Activated CD8-positive, alpha-beta T cell treated with anti-CD3 and anti-CD28 coated beads for 36 hours (primary cell): ENCODE data around the gene SYT13. TPM values are rescaled to one million over a fixed set of nuclear protein-coding genes. Genes with fewer than 3 reads are reported as not detected.

ENCODE experiments used
- ATAC-seq: fragments of 200-7000 bp; cut with Tn5 transposase; one replicate; pipeline ENCODE4 v1.10.0; 2021; ENCODE audit warnings: mild to moderate bottlenecking, moderate library complexity
- CTCF ChIA-PET: fragments of 350-600 bp; sonication (Branson Sonifier 250); formaldehyde crosslinking; loops from one replicate; lab custom pipeline; 2021; ENCODE audit warnings: antibody characterized with exemption; lab: Charles Lee
- POLR2A ChIA-PET: fragments of 350-600 bp; sonication (Branson Sonifier 250); formaldehyde crosslinking; loops from one replicate; lab custom pipeline; 2021; ENCODE audit warnings: antibody characterized with exemption; lab: Charles Lee
- DNase-seq: peaks from one replicate; pipeline ENCODE4 v3.0.0-alpha.2; 2020
- H3K27ac Mint-ChIP-seq: one replicate; pipeline ENCODE4 v1.8.0; 2021; ENCODE audit warnings: mild to moderate bottlenecking, mixed read lengths
- H3K27me3 Mint-ChIP-seq: one replicate; pipeline ENCODE4 v1.8.0; 2021; ENCODE audit warnings: mixed read lengths
- H3K36me3 Mint-ChIP-seq: one replicate; pipeline ENCODE4 v1.8.0; 2021; ENCODE audit warnings: low read depth, mixed read lengths
- H3K4me1 Mint-ChIP-seq: one replicate; pipeline ENCODE4 v1.8.0; 2021; ENCODE audit warnings: low read depth, mixed read lengths
- H3K4me3 Mint-ChIP-seq: one replicate; pipeline ENCODE4 v1.8.0; 2021; ENCODE audit warnings: mild to moderate bottlenecking, moderate library complexity, mixed read lengths
- H3K9me3 Mint-ChIP-seq: one replicate; pipeline ENCODE4 v1.8.0; 2021; ENCODE audit warnings: mixed read lengths
- CTCF ChIP-seq: fragments of 200-600 bp; IDR thresholded peaks from one replicate; pipeline ENCODE4 v1.8.0; 2022; ENCODE audit warnings: antibody characterized with exemption, mild to moderate bottlenecking
- intact Hi-C: fragments of 100-400 bp; cut with micrococcal nuclease; formaldehyde crosslinking; loops from one replicate; pipeline ENCODE4 v1.10.0; 2022
- total RNA-seq, 2 experiments: library from RNA; stranded (reverse); gene quantifications; one replicate each; pipeline ENCODE4 v1.2.3, GENCODE V29; 2021

Gene SYT13
- total RNA-seq, 2 experiments from 2014 or later, result not detected

GRCh38 chr11:45237711-45238315 is 48.3 kb downstream of the SYT13 start:
- DNase-seq, result no peak
- Mint-ChIP-seq H3K27me3 (peaks cover 22% of the 10 kb centered on the region), H3K9me3 (peaks cover 2% of the 10 kb centered on the region), H3K4me1 (no peaks in the 10 kb centered on the region), H3K27ac (no peak overlapping the region), H3K4me3 (no peak overlapping the region), H3K36me3 (no peaks in the 10 kb centered on the region)
- ChIA-PET POLR2A (no interaction called here), CTCF (interaction anchor here (1.0 to 3.5 kb wide), 4 partner anchors 10 to 127 kb away, joined by 3 to 14 read pairs (median 6); no protein-coding TSS in a partner anchor)
- ATAC-seq, result no peak
- TF ChIP-seq CTCF, result no peak
- intact Hi-C loops, result no loop called here

- Mint-ChIP-seq H3K4me3 (no peak overlapping the region), H3K36me3 (no peaks in the 10 kb centered on the region), H3K27me3 (peaks cover 16% of the 10 kb centered on the region), H3K9me3 (peaks cover under 1% of the 10 kb centered on the region), H3K4me1 (no peaks in the 10 kb centered on the region), H3K27ac (no peak overlapping the region)
- intact Hi-C loops, result no loop called here
- ATAC-seq, result no peak
- no peak for DNase-seq
- ChIA-PET POLR2A (no interaction called here), CTCF (interaction anchor here (1.1 to 3.5 kb wide), 9 partner anchors 10 to 129 kb away, joined by 3 to 14 read pairs (median 6); no protein-coding TSS in a partner anchor)
- no peak for TF ChIP-seq CTCF
Observed at GRCh38 chr11:45234306-45235006, 51.7 kb downstream of the SYT13 start.

- H3K4me1 Mint-ChIP-seq, result no peaks in the 10 kb centered on the region
- ChIA-PET POLR2A (no interaction called here), CTCF (interaction anchor here (0.8 to 2.1 kb wide), 17 partner anchors 10 to 290 kb away, joined by 3 to 10 read pairs (median 3); no protein-coding TSS in a partner anchor)
- H3K36me3 Mint-ChIP-seq, result no peaks in the 10 kb centered on the region
- DNase-seq (no peak), ATAC-seq (no peak)
- H3K27ac Mint-ChIP-seq, result no peak overlapping the region
- intact Hi-C loops, result no loop called here
- H3K4me3 Mint-ChIP-seq, result no peak overlapping the region
- H3K9me3 Mint-ChIP-seq, result no peaks in the 10 kb centered on the region
- peak; percentile 12 for TF ChIP-seq CTCF
- H3K27me3 Mint-ChIP-seq, result peaks cover 15% of the 10 kb centered on the region
Observed at GRCh38 chr11:45233804-45234170, 52.4 kb downstream of the SYT13 start.

- no peaks in the 10 kb centered on the region for H3K36me3 Mint-ChIP-seq
- no peaks in the 10 kb centered on the region for H3K9me3 Mint-ChIP-seq
- DNase-seq (peak; percentile 79), ATAC-seq (peak; percentile 99)
- intact Hi-C loops, result no loop called here
- H3K4me1 Mint-ChIP-seq, result no peaks in the 10 kb centered on the region
- H3K4me3 Mint-ChIP-seq, result no peak overlapping the region
- ChIA-PET CTCF (interaction anchor here (0.8 to 2.1 kb wide), 18 partner anchors 8 to 289 kb away, joined by 3 to 10 read pairs (median 3); no protein-coding TSS in a partner anchor), POLR2A (no interaction called here)
- H3K27me3 Mint-ChIP-seq, result peaks cover 15% of the 10 kb centered on the region
- H3K27ac Mint-ChIP-seq, result no peak overlapping the region
- TF ChIP-seq CTCF, result peak; percentile 79
Observed at GRCh38 chr11:45233121-45233803, 52.9 kb downstream of the SYT13 start.
